A549 treated with AZD9567 at 1 μM for 4 hours (cell line): ENCODE measurements around the gene ANKRD12. TPM values are rescaled to one million over a fixed set of nuclear protein-coding genes. Genes with fewer than 3 reads are reported as not detected.

Source experiments
- total RNA-seq: library from RNA; stranded (reverse); fragments of 200-300 nt; extraction: Qiagen RNA extraction; gene quantifications from 5 replicates; pipeline ENCODE4 v1.2.3, GENCODE V29; 2022; ENCODE audit not compliant: insufficient read depth

ANKRD12 gene
- total RNA-seq: 2.7 to 5.3 TPM (median 4.0 TPM) in 5 replicates

DNA sequence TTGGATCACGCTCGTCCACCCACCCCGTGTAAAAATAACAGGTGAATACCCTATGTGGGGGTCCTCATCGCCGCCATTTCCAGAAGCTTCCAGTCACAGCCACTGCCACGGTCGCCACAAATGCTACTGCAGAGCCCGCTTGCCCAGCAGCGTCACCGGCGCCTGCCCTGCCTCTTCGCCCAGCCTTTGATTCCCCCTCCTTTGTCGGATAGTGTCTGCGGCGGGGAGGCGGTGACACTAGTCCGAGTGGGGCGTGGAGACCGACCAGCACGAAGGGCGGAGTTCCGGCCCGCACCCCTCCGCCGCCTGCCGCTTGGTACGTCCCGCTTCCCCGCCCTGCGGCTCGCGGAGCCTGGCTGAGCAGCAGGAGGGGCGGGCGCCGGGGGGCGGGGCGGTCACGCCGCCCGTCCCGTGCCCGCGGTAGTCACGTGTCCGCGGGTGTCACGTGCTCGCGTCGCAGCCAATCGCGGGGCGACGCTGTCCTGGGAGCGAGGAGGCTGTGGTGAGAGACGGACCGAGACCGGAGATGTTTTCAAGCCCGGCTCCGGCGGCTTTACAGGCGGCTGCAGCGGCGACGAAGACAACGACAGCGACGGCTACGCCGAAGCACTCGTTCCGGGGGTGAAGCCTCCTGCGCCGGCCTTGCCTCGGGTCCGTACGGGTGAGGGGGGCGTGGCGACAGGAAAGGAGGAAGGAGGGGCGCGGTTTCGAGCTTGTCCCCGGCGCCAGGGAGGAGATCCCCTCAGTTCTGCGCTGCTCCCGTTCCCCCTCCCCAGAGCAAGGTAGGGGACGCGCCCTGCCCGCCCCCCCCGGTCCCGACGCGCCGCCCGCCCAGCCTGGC, at the start of gene ANKRD12:
ANKRD12 (plus strand) TSS at position 467 of the 841 bp plus-strand sequence. CDS start 45,652 bp downstream, outside the sequence.

GRCh38 chr18:9102508-9103375, 33.8 kb upstream of the ANKRD12 start, which contains the start of gene NDUFV2:
Gene NDUFV2 (plus strand): TSS chr18:9102699. CDS start chr18:9102744, 45 bp downstream.

DNA sequence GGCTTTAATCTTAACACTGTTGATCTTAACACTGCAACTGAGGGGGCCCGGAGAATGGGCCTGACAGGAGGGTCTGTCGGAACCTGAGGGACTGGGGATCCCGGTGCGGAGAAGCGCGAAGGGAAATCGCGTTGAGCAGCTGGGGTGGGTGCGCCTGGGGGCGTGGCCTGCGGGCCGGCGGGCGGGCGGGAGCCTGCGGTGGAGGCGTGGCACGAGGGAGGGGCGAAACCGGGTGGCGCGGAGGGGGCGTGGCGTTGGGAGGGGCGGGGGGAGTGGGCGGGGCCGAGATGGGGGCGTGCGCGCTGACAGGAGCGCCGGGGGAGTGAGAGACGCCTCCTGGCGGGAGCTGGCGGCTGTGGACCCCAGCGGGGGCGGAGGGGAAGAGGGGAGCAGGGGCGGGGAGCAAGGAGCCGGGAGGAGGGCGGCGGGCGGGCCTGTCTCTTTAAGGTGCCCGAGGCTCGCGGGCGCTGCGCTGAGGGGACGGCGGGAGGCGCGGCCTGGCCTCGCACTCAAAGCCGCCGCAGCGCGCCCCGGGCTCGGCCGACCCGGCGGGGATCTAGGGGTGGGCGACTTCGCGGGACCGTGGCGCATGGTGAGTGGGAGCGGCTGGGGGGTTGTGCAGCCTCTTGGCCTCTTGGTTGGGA, 197.9 kb downstream of the ANKRD12 start, which contains the start of gene TWSG1:
TWSG1 (plus strand) TSS at position 445 of the 644 bp plus-strand sequence. CDS start 2,457 bp downstream, outside the sequence.

Other genes starting within 250 kb of the ANKRD12 start
- 116 to 146 TPM (median 121 TPM) in 5 replicates for gene NDUFV2, start 34.1 kb upstream of the ANKRD12 start, total RNA-seq
- 14.2 to 19.5 TPM (median 18.1 TPM) in 5 replicates for gene TWSG1, start 198.0 kb downstream of the ANKRD12 start, total RNA-seq